SK-N-SH (cell line): ENCODE data around the gene ABHD15. TPM values are rescaled to one million over a fixed set of nuclear protein-coding genes. Genes with fewer than 3 reads are reported as not detected.
A peak's percentile ranks its signal among the peaks of the same experiment; 100 is the strongest.

Source experiments
- CTCF ChIA-PET: fragments of 300-600, 350-600 bp; formaldehyde crosslinking; extraction: SDS; loops from one replicate; lab custom pipeline; 2021; lab: Yijun Ruan, JAX
- POLR2A ChIA-PET: fragments of 350-600 bp; sonication (Branson Sonifier 250); formaldehyde crosslinking; extraction: SDS; loops from one replicate; lab custom pipeline; 2020; ENCODE audit warnings: antibody characterized with exemption, inconsistent platforms; lab: Yijun Ruan, JAX
- DNase-seq: peaks from one replicate; pipeline ENCODE4 v3.0.0; 2012
- H2AFZ ChIP-seq: fragments of 200-600 bp; sonication (generic); 2 replicates; pipeline ENCODE4 v1.8.1; 2016; ENCODE audit warnings: antibody characterized with exemption, mild to moderate bottlenecking, low read depth
- H3F3A ChIP-seq: fragments of 200-600 bp; sonication (generic); replicated peaks from 2 replicates; pipeline ENCODE3; 2016; ENCODE audit warnings: antibody characterized with exemption, mild to moderate bottlenecking; ENCODE audit not compliant: insufficient read depth
- H3K27ac ChIP-seq, 2 experiments: fragments of 200-500 bp in 1 of 2; fragments of 200-600 bp in 1 of 2; sonication (Bioruptor generic) in 1 of 2; sonication (generic), shearing (Covaris generic) in 1 of 2; 2 replicates each; pipeline versions ENCODE4 v1.5.1 to v1.6.1; 2014 to 2016; ENCODE audit warnings: low read depth in 2 of 2, inconsistent platforms in 1 of 2, low read length in 1 of 2, mild to moderate bottlenecking in 1 of 2, mixed read lengths in 1 of 2
- H3K27me3 ChIP-seq: fragments of 200-600 bp; sonication (generic), shearing (Covaris generic); 2 replicates; pipeline ENCODE4 v1.6.1; 2016; ENCODE audit warnings: mixed run types; ENCODE audit not compliant: insufficient read depth
- H3K36me3 ChIP-seq, 2 experiments: fragments of 200-500 bp in 1 of 2; fragments of 200-600 bp in 1 of 2; sonication (Bioruptor generic) in 1 of 2; sonication (generic) in 1 of 2; replicated peaks in 1 of 2; 2 replicates each; pipeline versions ENCODE3 to v1.5.1; 2014 to 2016; ENCODE audit warnings: low read length in 1 of 2, mild to moderate bottlenecking in 1 of 2; ENCODE audit not compliant: insufficient read depth in 2 of 2, control insufficient read depth in 1 of 2
- H3K4me1 ChIP-seq, 2 experiments: fragments of 200-500 bp in 1 of 2; fragments of 200-600 bp in 1 of 2; sonication (Bioruptor generic) in 1 of 2; sonication (generic), shearing (Covaris generic) in 1 of 2; 2 replicates each; pipeline versions ENCODE4 v1.5.1 to v1.6.1; 2014 to 2016; ENCODE audit warnings: low read depth in 1 of 2, low read length in 1 of 2, mixed run types in 1 of 2; ENCODE audit not compliant: insufficient read depth in 2 of 2, control insufficient read depth in 1 of 2
- H3K4me2 ChIP-seq: fragments of 200-600 bp; sonication (generic), shearing (Covaris generic); 2 replicates; pipeline ENCODE4 v1.6.1; 2017; ENCODE audit warnings: mixed run types
- H3K4me3 ChIP-seq, 2 experiments: fragments of 200-500 bp in 1 of 2; fragments of 200-600 bp in 1 of 2; sonication (Bioruptor generic) in 1 of 2; sonication (generic), shearing (Covaris generic) in 1 of 2; 2 replicates each; pipeline versions ENCODE4 v1.5.1 to v1.8.1; 2014 to 2016; ENCODE audit warnings: low read depth in 2 of 2, inconsistent platforms in 1 of 2, low read length in 1 of 2, mild to moderate bottlenecking in 1 of 2, mixed read lengths in 1 of 2, moderate library complexity in 1 of 2
- H3K79me2 ChIP-seq: fragments of 200-600 bp; sonication (generic); 2 replicates; pipeline ENCODE4 v1.8.1; 2017; ENCODE audit warnings: mild to moderate bottlenecking; ENCODE audit not compliant: insufficient read depth
- H3K9ac ChIP-seq: fragments of 200-600 bp; sonication (generic); 2 replicates; pipeline ENCODE4 v1.6.1; 2017; ENCODE audit warnings: mixed run types
- H3K9me2 ChIP-seq: fragments of 200-600 bp; sonication (generic); 2 replicates; pipeline ENCODE4 v1.6.1; 2017; ENCODE audit warnings: mixed run types
- H3K9me3 ChIP-seq: fragments of 200-600 bp; sonication (generic); 2 replicates; pipeline ENCODE4 v1.6.1; 2017; ENCODE audit warnings: mixed run types, mild to moderate bottlenecking, moderate library complexity
- H4K20me1 ChIP-seq: fragments of 200-600 bp; sonication (generic); 2 replicates; pipeline ENCODE4 v1.6.1; 2017; ENCODE audit warnings: mild to moderate bottlenecking, mixed run types; ENCODE audit not compliant: insufficient read depth
- CHD2 ChIP-seq: fragments of 150-350 bp; IDR thresholded peaks from 2 replicates; pipeline ENCODE4 v1.6.1; 2018; ENCODE audit warnings: low read length; ENCODE audit not compliant: partially characterized antibody
- EZH2phosphoT487 ChIP-seq: fragments of 200-600 bp; sonication (generic); IDR thresholded peaks from 2 replicates; pipeline ENCODE4 v1.6.1; 2017; ENCODE audit warnings: low read depth, mixed run types, mild to moderate bottlenecking, antibody characterized with exemption, moderate library complexity, borderline replicate concordance
- FOXJ3 ChIP-seq: sonication (generic); formaldehyde crosslinking; IDR thresholded peaks from 2 replicates; pipeline ENCODE4 v1.5.1; 2020; ENCODE audit warnings: mild to moderate bottlenecking, missing genetic modification reagents
- FOXM1 ChIP-seq: IDR thresholded peaks from 2 replicates; pipeline ENCODE4 v1.4.0; 2012; ENCODE audit warnings: low read depth, mild to moderate bottlenecking
- IRF3 ChIP-seq: fragments of 150-350 bp; IDR thresholded peaks from 2 replicates; pipeline ENCODE4 v1.6.1; 2016; ENCODE audit warnings: mild to moderate bottlenecking, low read depth, low read length
- MXI1 ChIP-seq: IDR thresholded peaks from 2 replicates; pipeline ENCODE4 v1.6.1; 2012; ENCODE audit warnings: mild to moderate bottlenecking, low read depth, low read length, improper control_type of control experiment
- RCOR1 ChIP-seq: fragments of 150-350 bp; IDR thresholded peaks from 2 replicates; pipeline ENCODE4 v1.6.1; 2017; ENCODE audit warnings: antibody characterized with exemption, low read length
- REST ChIP-seq: IDR thresholded peaks from 2 replicates; pipeline ENCODE4 v1.6.1; 2012; ENCODE audit warnings: mild to moderate bottlenecking, low read depth, low read length, moderate library complexity
- SIN3A ChIP-seq: IDR thresholded peaks from 2 replicates; pipeline ENCODE4 v1.6.1; 2012; ENCODE audit warnings: low read depth, mild to moderate bottlenecking, low read length, moderate library complexity, borderline replicate concordance
- TCF12 ChIP-seq: IDR thresholded peaks from 2 replicates; pipeline ENCODE4 v1.4.0; 2012
- WGBS: methylation state at CpG from one replicate; pipeline ENCODE4 v1.1.6; 2017; ENCODE audit warnings: low lambda C conversion rate; 5-methylcytosine and 5-hydroxymethylcytosine counted together
- polyA plus RNA-seq, 3 experiments: library from polyadenylated mRNA; depleted of rRNA; stranded (reverse); fragments of >200 nt; gene quantifications; 2 replicates each; pipeline ENCODE4 v1.2.3, GENCODE V29; 2012
- TF ChIP-seq, protein P1 (sequence below): IDR thresholded peaks from 2 replicates; pipeline ENCODE4 v1.4.0; 2012; ENCODE audit warnings: low read depth, borderline replicate concordance
- TF ChIP-seq, protein P2 (sequence below): fragments of 200-600 bp; sonication (generic); IDR thresholded peaks from 2 replicates; pipeline ENCODE4 v1.6.1; 2017; ENCODE audit warnings: antibody characterized with exemption, mild to moderate bottlenecking, moderate library complexity

The ABHD15 gene
- polyA plus RNA-seq, 1 of the 3 experiments (the other 2 are of a cell fraction) = 7.0 TPM

GRCh38 chr17:29586676-29587469 lies 20.0 kb upstream of the ABHD15 start:
- ChIA-PET CTCF (interaction anchor here (0.8 to 12.7 kb wide), 6 partner anchors 8 to 506 kb away, joined by 3 to 166 read pairs (median 4); partner anchors contain the start of genes ABHD15 and TP53I13), POLR2A (interaction anchor here (1.6 kb wide), 1 partner anchor 10 kb away, joined by 6 read pairs; no protein-coding TSS in a partner anchor)
- H3K9ac ChIP-seq = no peak overlapping the region

More at GRCh38 chr17:29586676-29587469, 20.0 kb upstream of the ABHD15 start:
- Histone ChIP-seq H3K79me2 (peaks cover 67% of the 10 kb centered on the region), H3K4me2 (peak overlapping the region; percentile 99), H3K4me3 (peak overlapping the region in 1 of 2 experiments; percentile 89; a peak in 2 of 4 replicates), H3K9me2 (no peaks in the 10 kb centered on the region), H3F3A (peaks cover 19% of the 10 kb centered on the region), H4K20me1 (peaks cover 66% of the 10 kb centered on the region), H3K27me3 (no peaks in the 10 kb centered on the region), H3K27ac (peak overlapping the region in 1 of 2 experiments; percentile 34; a peak in 1 of 4 replicates), H3K4me1 (peaks cover 31 to 58% of the 10 kb centered on the region in 2 experiments), H2AFZ (no peak overlapping the region), H3K9me3 (no peaks in the 10 kb centered on the region)
- DNase-seq = no peak
- WGBS = 96% methylated on average over 4 of the region's 9 CpGs
- no peak for TF ChIP-seq IRF3
- TF ChIP-seq RCOR1 = no peak
- TF ChIP-seq, protein P1, sequence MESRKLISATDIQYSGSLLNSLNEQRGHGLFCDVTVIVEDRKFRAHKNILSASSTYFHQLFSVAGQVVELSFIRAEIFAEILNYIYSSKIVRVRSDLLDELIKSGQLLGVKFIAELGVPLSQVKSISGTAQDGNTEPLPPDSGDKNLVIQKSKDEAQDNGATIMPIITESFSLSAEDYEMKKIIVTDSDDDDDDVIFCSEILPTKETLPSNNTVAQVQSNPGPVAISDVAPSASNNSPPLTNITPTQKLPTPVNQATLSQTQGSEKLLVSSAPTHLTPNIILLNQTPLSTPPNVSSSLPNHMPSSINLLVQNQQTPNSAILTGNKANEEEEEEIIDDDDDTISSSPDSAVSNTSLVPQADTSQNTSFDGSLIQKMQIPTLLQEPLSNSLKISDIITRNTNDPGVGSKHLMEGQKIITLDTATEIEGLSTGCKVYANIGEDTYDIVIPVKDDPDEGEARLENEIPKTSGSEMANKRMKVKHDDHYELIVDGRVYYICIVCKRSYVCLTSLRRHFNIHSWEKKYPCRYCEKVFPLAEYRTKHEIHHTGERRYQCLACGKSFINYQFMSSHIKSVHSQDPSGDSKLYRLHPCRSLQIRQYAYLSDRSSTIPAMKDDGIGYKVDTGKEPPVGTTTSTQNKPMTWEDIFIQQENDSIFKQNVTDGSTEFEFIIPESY = no peak
- TF ChIP-seq EZH2phosphoT487 = no peak
- TF ChIP-seq REST = no peak
- no peak for TF ChIP-seq FOXJ3 (CRISPR knock-in tag)
- TF ChIP-seq SIN3A = no peak
- TF ChIP-seq FOXM1 = no peak
- TF ChIP-seq CHD2 = no peak
- TF ChIP-seq, protein P2, sequence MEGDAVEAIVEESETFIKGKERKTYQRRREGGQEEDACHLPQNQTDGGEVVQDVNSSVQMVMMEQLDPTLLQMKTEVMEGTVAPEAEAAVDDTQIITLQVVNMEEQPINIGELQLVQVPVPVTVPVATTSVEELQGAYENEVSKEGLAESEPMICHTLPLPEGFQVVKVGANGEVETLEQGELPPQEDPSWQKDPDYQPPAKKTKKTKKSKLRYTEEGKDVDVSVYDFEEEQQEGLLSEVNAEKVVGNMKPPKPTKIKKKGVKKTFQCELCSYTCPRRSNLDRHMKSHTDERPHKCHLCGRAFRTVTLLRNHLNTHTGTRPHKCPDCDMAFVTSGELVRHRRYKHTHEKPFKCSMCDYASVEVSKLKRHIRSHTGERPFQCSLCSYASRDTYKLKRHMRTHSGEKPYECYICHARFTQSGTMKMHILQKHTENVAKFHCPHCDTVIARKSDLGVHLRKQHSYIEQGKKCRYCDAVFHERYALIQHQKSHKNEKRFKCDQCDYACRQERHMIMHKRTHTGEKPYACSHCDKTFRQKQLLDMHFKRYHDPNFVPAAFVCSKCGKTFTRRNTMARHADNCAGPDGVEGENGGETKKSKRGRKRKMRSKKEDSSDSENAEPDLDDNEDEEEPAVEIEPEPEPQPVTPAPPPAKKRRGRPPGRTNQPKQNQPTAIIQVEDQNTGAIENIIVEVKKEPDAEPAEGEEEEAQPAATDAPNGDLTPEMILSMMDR = no peak
- TF ChIP-seq MXI1 = no peak
- no peak for TF ChIP-seq TCF12
- TF ChIP-seq, all 33 proteins: peak for 0
- H3K36me3 ChIP-seq = peaks cover 0 to 17% of the 10 kb centered on the region in 2 experiments
